GM10847 (cell line): Measurements from ENCODE around the gene SPATA13.
A peak's percentile ranks its signal among the peaks of the same experiment; 100 is the strongest.

ENCODE experiments used
- POLR2A ChIP-seq: IDR thresholded peaks from 2 replicates; pipeline ENCODE4 v1.6.1; 2011; ENCODE audit not compliant: insufficient read length; ENCODE audit errors: extremely low read depth

Gene SPATA13

DNA sequence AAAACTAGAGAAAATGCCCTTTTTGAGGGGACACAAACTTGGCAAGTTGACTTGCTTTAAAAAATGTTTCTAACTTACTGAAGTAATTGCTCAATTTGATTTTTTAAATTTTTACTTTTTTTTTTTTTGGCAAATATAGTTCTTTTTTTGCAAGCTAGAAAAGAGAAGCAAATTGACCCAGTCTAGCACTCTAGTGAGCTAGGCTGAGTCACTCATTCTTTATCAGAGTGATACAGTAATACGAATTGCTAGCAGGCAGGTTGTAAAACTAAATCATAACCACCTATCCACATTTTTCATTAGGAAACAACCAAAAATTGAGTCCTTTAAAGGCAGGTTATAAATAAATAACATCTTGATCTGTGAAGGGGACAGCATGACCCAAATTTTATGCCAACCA, 97.0 kb downstream of the SPATA13 start:
- no peak for TF ChIP-seq POLR2A

DNA sequence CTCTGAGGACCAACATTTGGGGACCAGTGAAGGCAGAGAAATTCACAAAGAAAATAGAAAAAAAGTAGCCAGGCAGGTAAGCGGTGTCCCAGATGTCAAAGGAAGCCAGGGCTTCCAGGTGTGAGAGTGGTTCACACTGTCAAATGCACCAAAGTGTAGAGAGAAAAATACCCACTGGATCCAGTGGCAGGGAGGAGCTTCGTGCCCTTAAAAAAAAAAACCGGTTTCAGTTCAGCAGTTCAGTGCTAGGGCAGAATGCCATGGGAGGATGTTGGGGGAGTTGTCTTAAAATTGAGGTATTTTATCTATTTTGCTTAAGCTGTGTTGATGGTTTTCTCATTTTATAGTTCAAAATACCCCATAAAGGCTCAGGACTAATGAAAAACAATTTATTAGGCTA, 101.0 kb downstream of the SPATA13 start:
- no peak for TF ChIP-seq POLR2A

DNA sequence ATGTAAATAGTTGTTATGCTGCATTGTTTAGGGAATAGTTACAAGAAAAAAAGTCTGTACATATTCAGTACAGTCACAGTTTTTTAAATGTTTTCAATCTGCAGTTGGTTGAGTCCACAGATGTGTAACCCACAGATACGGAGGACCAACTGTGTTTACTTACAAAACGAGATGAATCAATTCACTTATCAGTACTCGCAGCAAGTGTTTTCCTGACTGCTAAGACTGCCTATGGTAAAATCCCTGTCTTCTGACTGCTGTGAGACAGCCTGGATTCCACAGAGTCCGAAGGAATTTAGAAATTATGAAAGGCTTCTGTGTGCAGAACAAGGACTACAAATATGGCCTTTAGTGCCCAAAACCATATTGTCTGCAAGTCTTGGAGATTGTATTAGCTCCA, 103.1 kb downstream of the SPATA13 start:
- no peak for TF ChIP-seq POLR2A

DNA sequence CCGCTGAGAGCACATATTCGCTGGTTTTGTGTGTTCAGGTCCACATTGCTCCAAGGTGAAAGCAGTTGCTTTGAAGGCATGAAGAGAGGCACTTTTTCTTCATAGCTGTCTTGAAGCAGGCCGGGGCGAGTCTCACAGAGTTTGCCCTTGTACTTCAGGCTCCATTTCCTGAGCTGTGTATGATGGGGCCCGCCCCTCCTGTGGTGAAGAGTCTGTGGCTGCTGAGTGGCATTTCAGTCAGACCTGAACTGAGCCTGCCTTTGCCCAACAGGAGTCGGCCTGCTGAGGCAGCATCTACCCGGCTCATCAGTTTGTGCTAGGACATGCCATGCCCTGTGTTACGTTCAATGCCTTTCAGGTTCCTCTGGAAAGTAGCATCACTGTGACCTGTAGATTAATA, 104.5 kb downstream of the SPATA13 start:
- no peak for TF ChIP-seq POLR2A

DNA sequence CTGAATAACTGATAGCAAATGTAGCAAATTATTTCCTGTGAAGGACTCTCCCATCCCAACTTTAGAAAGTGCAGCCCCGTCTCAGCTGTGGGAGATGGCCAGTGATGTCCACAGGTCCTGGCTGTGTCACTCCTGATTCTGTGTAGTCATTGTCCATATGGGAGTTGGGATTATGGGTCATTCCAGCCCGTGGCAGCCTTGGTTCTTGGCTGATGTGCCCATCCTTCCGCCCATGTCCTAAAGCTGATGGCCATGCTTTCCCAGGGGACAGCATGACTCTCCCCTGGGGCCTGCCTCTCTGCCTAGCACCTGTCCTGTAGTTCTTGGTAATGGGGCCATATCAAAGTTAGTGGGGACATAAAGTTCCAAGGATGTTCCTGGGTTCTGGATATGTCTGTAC, 104.9 kb downstream of the SPATA13 start:
- TF ChIP-seq POLR2A: no peak

DNA sequence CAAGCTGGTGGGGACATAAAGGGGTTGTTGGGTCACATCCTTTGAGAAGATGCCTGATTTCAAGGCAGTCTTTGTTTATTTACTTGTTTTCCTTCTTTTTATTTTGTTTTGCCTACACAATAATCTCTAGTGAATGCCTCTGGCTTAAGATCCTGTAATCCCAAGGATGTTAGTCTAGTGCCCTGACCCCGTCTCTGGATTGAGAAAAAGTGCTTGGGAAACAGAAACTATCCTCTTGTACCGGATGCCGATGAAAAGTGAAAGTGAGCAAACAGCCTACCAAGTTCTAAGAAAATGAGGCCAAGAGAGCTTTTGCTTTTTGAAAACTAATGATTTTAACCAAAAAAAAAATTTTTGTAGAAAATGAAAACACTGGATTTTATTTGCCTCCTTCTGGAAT, 106.8 kb downstream of the SPATA13 start:
- TF ChIP-seq POLR2A: no peak

DNA sequence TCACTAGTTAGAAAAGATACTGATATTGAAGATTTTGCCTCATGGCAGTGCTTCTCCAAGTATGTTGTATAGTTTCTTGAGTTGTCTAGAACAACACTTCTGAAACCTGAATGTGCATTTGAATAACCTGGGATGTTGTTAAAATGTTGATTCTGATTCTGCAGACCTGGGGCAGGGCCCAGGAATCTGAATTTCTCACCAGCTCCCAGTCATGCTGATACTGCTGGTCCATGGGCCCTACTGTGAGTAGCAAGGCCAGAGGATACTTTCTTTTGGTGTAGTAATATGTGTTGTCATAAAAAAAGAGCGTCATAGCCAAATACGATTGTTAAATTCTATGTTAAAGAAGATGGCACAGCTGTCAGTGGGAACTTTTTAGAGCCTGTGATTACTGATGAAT, 107.3 kb downstream of the SPATA13 start:
- no peak for TF ChIP-seq POLR2A

DNA sequence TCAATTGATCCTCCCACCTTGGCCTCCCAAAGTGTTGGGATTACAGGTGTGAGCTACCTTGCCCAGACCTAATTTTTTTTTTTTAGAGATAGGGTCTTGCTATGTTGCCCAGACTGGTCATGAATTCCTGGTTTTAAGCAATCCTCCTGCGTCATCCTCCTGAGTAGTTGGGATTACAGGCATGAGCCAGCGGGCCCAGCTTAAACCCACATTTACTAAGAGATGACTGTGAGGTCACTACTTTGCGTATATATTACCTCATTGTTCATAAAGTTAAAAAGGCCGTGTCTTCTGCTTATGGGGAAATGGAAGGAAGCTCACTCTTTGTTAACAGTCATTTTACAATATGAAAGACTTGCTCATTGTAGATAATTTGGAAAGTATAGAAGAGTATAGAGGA, 109.3 kb downstream of the SPATA13 start:
- TF ChIP-seq POLR2A: no peak

DNA sequence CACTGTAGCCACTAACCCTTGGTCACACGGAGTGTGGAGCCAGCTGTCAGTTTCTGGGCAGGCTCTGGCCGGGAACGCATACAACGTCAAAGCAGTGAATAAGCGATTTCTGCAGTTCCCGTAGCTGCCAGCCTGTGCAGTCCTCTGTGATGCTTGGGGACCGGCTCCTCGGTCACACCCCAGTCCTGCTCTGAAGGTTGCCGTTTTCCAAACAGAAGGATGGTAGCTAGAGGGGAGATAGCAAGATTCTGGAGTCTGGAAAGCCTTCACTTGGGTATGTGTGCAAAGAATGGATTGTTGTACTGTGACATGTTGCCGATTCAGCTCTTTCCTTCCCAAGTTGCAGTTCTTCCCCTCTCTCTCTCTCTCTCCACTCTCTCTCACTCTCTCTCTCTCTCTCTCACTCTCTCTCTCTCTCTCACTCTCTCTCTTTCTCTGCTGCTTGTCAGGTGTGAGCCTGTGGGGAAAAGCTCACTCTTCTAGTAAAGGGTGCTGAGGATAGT, 110.2 kb downstream of the SPATA13 start:
- peak; percentile 37 for TF ChIP-seq POLR2A

DNA sequence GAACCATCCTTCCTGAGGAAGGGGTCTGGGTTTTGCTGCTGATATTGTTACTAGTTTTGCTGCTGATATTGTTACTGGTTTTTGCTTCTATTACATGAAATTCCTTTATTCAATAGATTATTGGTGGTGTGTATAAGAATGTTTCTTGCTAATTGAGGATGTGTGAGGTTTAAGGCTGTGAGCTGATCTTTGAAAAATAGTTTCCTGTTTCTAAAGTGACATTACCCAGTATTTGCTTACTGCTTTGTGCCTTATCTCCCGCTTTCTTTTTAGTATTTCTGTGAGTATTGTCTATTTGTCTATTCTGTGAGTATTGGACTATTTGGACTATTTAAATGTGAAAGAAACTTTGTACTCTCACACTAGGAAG, 110.7 kb downstream of the SPATA13 start:
- no peak for TF ChIP-seq POLR2A

DNA sequence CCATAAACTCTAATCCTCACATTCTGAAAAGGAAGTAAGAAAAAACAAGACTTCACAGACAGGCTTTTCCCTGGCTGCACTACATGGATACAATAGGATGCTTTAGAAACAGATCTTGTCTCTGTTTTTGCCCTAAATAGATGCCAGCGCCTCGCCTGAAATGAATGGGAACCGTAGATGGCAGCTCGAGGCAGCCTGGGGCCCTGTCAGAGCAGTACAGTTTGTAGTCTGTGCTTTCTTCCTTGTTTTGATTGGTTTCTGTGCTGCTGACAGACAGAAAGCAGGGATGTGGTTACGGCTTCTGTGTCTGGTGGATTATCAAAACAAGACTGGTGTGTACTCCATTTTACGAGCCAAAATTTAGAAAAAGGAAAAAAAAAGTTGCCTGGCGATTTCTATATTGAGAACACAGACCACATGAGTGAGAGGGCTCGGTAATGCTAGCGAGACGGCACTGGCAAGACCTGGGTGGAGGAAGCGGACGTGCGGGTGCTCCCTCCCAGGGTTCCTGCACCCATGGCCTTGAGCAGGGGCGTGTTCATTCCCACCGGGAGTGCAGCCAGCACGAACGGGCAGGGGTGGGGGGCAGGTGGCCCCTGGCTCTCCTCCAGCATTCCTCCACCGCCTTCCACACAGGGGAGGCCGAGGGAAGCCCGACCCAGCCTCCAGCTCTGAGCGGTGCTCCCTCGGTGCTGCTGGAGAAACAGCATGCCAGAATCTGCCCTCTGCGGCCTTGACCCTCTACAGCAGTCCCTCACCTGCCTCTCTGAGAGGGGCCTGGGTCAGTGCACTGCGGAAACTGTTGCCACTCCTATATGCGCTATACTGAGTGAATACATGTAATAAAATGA, 111.3 kb downstream of the SPATA13 start:
- TF ChIP-seq POLR2A: peak; percentile 13

DNA sequence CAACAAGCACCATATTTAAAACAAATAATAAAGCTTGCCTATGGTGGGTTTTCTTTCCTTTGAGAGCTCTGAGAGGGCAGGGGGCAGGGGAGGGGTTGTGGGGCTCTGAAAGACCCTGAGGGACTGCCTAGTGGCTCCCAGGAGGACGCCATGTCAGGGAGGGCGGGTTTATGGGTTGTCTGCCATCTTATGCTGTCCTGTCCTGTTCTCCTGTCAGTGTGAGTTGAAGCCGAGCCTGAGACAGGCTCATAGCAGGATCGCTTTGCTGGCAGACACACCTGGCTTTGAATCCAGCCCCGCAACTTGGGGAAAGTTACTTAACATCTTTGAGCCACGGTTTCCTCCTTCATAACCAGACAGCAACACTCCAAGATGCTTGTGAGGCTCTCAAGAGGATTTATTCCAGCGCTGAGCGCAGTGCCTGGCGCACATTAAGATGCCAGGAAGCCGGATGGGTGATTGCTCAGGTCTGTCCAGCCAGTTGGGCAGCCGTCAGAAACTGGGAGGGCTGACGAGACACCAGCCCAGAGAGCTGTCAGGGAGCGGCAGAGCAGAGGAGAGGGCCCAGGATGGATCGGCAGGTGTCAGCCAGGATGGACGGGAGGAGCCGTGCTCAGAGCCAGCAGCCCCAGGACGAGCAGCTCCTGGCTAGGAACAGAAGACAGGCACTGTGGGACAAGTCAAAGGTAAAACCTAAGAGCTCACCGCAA, 112.1 kb downstream of the SPATA13 start:
- no peak for TF ChIP-seq POLR2A

DNA sequence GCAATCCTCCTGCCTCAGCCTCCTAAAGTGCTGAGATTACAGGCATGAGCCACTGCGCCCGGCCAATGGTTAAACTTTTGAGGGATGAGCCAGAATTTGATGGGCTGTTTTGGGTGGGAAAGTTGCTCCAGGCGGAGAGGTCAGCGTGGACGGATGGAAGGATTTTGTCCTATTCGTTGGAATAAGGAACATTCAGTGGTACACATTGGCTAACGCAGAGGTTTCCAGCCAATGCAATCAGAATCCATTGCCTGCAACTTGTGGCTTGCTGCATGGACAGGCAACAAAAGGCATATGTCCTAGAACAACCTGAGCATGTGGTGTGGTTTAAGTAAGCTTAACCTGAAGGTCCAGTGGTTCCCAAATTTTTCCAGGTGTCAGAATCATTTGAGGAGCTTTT, 113.4 kb downstream of the SPATA13 start:
- no peak for TF ChIP-seq POLR2A

DNA sequence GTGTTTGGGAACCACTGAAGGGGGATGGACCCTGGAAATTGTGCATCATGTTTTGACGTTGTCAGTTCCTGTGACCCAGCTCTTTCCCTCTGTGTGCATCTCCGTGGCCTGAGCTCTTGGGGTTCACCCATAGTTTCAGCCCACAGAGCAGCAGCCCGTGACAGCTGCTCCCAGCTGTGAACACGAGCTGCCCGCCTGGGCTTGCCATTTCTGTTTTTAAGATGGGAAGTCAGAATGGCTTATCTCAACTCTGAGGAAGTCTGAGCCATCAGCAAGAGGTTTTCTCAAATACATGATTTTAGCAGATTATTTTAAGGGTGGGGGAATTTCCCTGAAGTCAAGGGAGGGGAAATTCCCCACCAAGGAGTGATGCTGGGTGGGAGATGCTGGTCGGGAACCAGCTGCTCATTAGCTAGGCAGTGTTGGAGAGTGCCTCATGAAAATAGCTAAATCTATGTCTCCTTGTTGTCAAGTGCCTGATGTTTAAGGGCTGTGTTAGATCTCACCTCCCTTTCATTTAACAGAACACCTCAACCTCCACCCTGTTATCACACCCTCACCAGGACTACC, 114.0 kb downstream of the SPATA13 start:
- TF ChIP-seq POLR2A: no peak

DNA sequence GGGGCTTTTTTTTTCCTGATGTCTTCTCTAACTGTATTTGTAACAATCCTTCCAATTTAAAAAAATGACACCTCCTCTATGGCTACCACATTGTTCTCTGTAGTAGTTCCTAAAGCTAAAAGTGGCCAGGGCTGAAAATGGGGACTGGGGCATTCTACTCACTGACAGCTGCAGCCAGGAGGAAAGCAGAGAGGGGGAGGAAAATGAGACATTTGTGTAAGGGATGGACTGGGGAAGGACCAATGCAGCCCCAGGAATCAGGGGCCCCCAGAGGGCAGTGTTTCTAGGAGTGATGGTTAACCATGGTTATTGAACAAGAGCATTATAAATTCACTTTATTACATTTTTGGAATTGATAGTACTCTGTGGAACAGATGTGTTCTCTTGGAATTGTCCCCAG, 114.5 kb downstream of the SPATA13 start:
- no peak for TF ChIP-seq POLR2A

DNA sequence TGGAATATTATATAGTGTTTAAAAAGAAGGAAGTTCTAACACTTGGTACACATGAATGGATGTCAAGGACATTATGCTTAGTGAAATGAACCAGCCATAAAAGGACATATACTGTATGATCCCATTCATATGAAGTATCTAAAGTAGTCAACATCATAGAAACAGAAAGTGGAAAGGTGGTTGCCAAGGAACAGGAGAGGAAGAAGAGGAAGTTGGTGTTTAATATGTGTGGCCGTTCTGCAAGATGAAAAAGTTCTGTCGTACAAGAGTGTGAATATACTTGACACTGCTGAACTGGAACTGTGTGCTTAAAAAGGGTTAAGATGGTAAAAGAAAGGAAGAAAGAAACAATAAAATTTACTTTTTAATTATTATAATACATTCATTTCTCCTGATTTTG, 115.8 kb downstream of the SPATA13 start:
- TF ChIP-seq POLR2A: no peak

DNA sequence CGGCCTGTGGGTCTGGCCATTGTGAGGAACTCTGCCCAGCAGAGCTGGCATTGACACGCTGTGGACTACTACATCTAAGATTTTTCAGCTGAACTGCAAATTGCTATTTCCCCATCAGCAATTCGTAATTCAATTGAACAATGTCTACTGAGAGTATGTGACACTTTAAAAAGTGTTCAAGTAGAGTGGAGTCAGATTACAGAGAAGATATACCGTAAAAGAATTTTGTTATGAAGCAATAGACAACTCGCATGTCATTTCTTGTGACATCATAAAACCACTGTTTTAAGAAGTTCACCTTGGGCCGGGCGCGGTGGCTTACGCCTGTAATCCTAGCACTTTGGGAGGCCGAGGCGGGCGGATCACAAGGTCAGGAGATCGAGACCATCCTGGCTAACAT, 116.3 kb downstream of the SPATA13 start:
- TF ChIP-seq POLR2A: no peak

DNA sequence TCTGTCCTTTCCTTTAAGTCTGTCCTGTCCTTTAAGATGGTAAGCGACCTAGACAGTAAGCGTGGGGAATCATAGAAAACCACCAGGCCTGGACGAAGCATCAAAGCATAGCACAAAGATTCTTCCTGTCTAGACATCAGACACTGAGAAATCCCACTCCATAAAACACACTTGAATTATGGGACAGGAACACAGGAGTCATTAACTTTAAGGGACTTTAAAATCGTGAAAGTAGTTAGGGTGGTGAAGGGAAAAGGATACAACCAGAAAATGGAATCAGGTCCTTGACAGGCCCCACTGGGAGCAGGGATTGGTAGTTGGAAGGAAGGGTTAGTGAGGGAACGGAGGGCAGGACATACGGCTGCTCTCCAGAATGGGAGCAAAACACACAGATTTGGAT, 117.2 kb downstream of the SPATA13 start:
- no peak for TF ChIP-seq POLR2A
